ENCODE results near the gene UBA52. TPM values are rescaled to one million over a fixed set of nuclear protein-coding genes. Genes with fewer than 3 reads are reported as not detected.

Gene UBA52
- total and polyA plus RNA-seq, 2 of the 13 experiments (the other 11 are each of a cell fraction or from before 2014, with no cell fraction given): 959 to 1,782 TPM

GRCh38 chr19:18538115-18538514 is 33.5 kb upstream of the UBA52 start (continued):
- TF ChIP-seq ZNF609 (CRISPR knock-in tag; IDR thresholded peaks at IDR 0.05; ENCODE audit: borderline replicate concordance): no peak
- TF ChIP-seq SAFB2 (CRISPR knock-in tag; IDR thresholded peaks at IDR 0.05; ENCODE audit: borderline replicate concordance, low read depth): no peak
- TF ChIP-seq HOXA3 (CRISPR knock-in tag; IDR thresholded peaks at IDR 0.05): peak; percentile 28; the same call in 1 of the 2 replicates
- TF ChIP-seq AGO2 (optimal IDR thresholded peaks at IDR 0.05; ENCODE audit: low read depth, low read length): peak; percentile 38
- no peak for TF ChIP-seq ZNF646 (CRISPR knock-in tag; IDR thresholded peaks at IDR 0.05)
- TF ChIP-seq ATF1 (CRISPR knock-in tag; IDR thresholded peaks at IDR 0.05): no peak
- no peak for TF ChIP-seq REL (CRISPR knock-in tag; conservative IDR thresholded peaks at IDR 0.05)
- no peak for TF ChIP-seq ZNF572 (CRISPR knock-in tag; IDR thresholded peaks at IDR 0.05)
- TF ChIP-seq ZFP82 (CRISPR knock-in tag; IDR thresholded peaks at IDR 0.05; ENCODE audit: borderline replicate concordance): no peak
- no peak for TF ChIP-seq NR1H2 (CRISPR knock-in tag; IDR thresholded peaks at IDR 0.05; ENCODE audit: borderline replicate concordance, low read depth)
- no peak for TF ChIP-seq MAFK (conservative IDR thresholded peaks at IDR 0.05 in 1 of 2, IDR thresholded peaks at IDR 0.05 in 1 of 2; ENCODE audit: low read length in 2 of 2)
- no peak for TF ChIP-seq NCOA5 (CRISPR knock-in tag; IDR thresholded peaks at IDR 0.05)
- TF ChIP-seq ZNF432 (CRISPR knock-in tag; IDR thresholded peaks at IDR 0.05; ENCODE audit: borderline replicate concordance): no peak
- TF ChIP-seq ZNF121 (CRISPR knock-in tag; IDR thresholded peaks at IDR 0.05): no peak
- no peak for TF ChIP-seq ZNF281 (CRISPR knock-in tag; IDR thresholded peaks at IDR 0.05; ENCODE audit: borderline replicate concordance)
- 0 out of 2 replicates have a peak, but pooled peaks have one; percentile 8 for TF ChIP-seq HNF4A (CRISPR knock-in tag; IDR thresholded peaks at IDR 0.05)
- no peak for TF ChIP-seq HMG20B (CRISPR knock-in tag; conservative IDR thresholded peaks at IDR 0.05)
